Measurements from ENCODE around the gene S100A16. TPM values are rescaled to one million over a fixed set of nuclear protein-coding genes. Genes with fewer than 3 reads are reported as not detected.

S100A16 gene
- total RNA-seq, 6 donors from 2014 or later, result 33.5 to 133 (median 55.7) TPM

Other genes with a start within 250 kb of the S100A16 start
- 10 to 100 TPM in 5 of 6 donors, 1 to 10 TPM in 1; 5.2 to 75.7 (median 32.1) TPM for gene S100A12, start 237.5 kb downstream of the S100A16 start, total RNA-seq
- 100 to 1,000 TPM in 4 of 6 donors, 10 to 100 TPM in 2; 49.2 to 842 (median 194) TPM for gene S100A8, start 222.1 kb downstream of the S100A16 start, total RNA-seq
- not detected for gene S100A7A, start 196.6 kb downstream of the S100A16 start, total RNA-seq
- not detected for gene S100A7, start 152.5 kb downstream of the S100A16 start, total RNA-seq
- gene S100A6, start 77.1 kb downstream of the S100A16 start, total RNA-seq, result 1,000 to 10,000 TPM in 3 of 6 donors, 100 to 1,000 TPM in 3; 399 to 1,595 (median 925) TPM
- not detected for gene S100A5, start 72.2 kb downstream of the S100A16 start, total RNA-seq
- gene S100A4, start 67.3 kb downstream of the S100A16 start, total RNA-seq, result 100 to 1,000 TPM; 234 to 983 (median 633) TPM
- gene S100A3, start 63.9 kb downstream of the S100A16 start, total RNA-seq, result 1 to 10 TPM in 5 of 6 donors, not detected in 1; 2.0 to 4.4 (median 2.1) TPM
- gene S100A2, start 47.3 kb downstream of the S100A16 start, total RNA-seq, result 10 to 100 TPM in 2 of 6 donors, 1 to 10 TPM in 3, not detected in 1; 2.0 to 12.0 (median 7.9) TPM
- gene S100A14, start 3.2 kb upstream of the S100A16 start, total RNA-seq, result 100 to 1,000 TPM in 4 of 6 donors, 10 to 100 TPM in 2; 76.5 to 239 (median 133) TPM
- 100 to 1,000 TPM in 2 of 6 donors, 10 to 100 TPM in 4; 72.8 to 132 (median 86.3) TPM for gene S100A13, start 14.4 kb upstream of the S100A16 start, total RNA-seq
- 1 to 10 TPM in 1 of 6 donors, not detected in 5; 1.1 TPM for gene S100A1, start 15.3 kb upstream of the S100A16 start, total RNA-seq
- gene CHTOP, start 20.9 kb upstream of the S100A16 start, total RNA-seq, result 10 to 100 TPM; 51.3 to 89.1 (median 59.2) TPM
- 10 to 100 TPM; 13.5 to 44.4 (median 35.2) TPM for gene SNAPIN, start 45.6 kb upstream of the S100A16 start, total RNA-seq
- 100 to 1,000 TPM in 1 of 6 donors, 10 to 100 TPM in 5; 21.0 to 120 (median 75.8) TPM for gene ILF2, start 57.9 kb upstream of the S100A16 start, total RNA-seq
- 100 to 1,000 TPM in 1 of 6 donors, 10 to 100 TPM in 5; 32.5 to 101 (median 63.0) TPM for gene NPR1, start 65.6 kb upstream of the S100A16 start, total RNA-seq
- 100 to 1,000 TPM in 1 of 6 donors, 10 to 100 TPM in 5; 58.2 to 159 (median 63.1) TPM for gene INTS3, start 114.9 kb upstream of the S100A16 start, total RNA-seq
- gene SLC27A3, start 162.3 kb upstream of the S100A16 start, total RNA-seq, result 100 to 1,000 TPM in 5 of 6 donors, 10 to 100 TPM in 1; 92.8 to 272 (median 167) TPM